GM12874 (cell line): ENCODE results near the gene MTERF4.

Experiments used
- TF ChIP-seq, protein P1 (sequence below): IDR thresholded peaks from 2 replicates; pipeline ENCODE4 v1.5.1; 2011; ENCODE audit warnings: low read depth, mild to moderate bottlenecking, control low read depth, low read length, moderate library complexity; ENCODE audit not compliant: insufficient read depth

The MTERF4 gene

DNA sequence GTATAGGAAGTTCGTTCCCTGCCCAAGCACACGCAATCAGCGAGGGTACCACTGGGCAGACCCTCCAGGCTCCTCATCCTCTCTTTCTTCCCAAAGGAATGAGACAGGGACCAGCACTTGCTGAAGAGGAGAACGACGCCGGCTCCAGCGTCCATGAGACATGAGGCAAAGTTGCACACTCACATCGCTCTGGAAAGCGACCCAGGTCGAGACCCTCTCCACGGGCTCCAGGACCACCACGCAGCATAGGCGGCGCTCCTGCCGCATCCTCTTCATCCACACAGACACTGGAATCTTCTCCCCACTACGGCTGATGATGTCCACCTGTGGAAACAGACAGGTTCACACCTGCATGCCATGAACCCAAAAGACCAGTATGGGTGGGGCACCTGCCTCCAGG is 36.4 kb upstream of the MTERF4 start:
- TF ChIP-seq, protein P1, sequence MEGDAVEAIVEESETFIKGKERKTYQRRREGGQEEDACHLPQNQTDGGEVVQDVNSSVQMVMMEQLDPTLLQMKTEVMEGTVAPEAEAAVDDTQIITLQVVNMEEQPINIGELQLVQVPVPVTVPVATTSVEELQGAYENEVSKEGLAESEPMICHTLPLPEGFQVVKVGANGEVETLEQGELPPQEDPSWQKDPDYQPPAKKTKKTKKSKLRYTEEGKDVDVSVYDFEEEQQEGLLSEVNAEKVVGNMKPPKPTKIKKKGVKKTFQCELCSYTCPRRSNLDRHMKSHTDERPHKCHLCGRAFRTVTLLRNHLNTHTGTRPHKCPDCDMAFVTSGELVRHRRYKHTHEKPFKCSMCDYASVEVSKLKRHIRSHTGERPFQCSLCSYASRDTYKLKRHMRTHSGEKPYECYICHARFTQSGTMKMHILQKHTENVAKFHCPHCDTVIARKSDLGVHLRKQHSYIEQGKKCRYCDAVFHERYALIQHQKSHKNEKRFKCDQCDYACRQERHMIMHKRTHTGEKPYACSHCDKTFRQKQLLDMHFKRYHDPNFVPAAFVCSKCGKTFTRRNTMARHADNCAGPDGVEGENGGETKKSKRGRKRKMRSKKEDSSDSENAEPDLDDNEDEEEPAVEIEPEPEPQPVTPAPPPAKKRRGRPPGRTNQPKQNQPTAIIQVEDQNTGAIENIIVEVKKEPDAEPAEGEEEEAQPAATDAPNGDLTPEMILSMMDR: no peak

- TF ChIP-seq, protein P1: no peak
Measured at GRCh38 chr2:241137276-241138190, 35.4 kb upstream of the MTERF4 start.

GRCh38 chr2:241136661-241137260 is 34.7 kb upstream of the MTERF4 start:
- TF ChIP-seq, protein P1: no peak

DNA sequence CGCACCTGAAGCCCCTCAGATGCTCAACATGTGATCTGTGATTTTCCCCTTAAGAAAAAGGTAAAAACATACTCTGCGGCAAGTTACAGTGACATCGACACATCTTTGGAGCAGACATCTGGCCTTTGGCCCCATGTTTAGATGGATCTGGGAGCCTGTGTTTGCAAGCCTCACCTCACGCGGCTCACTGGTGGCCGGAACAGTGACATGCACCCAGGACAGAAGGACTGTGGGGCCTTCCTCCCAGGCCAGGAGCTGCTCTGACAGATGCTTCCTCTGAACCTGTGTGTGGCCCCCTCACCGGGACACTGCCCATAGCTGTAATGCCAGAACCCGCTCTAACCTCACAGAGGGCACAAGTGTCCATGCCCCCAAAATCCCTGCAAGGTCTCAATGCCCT is 34.1 kb upstream of the MTERF4 start:
- TF ChIP-seq, protein P1: no peak

- TF ChIP-seq, protein P1: no peak
Measured at GRCh38 chr2:241135737-241136136, 33.6 kb upstream of the MTERF4 start.

DNA sequence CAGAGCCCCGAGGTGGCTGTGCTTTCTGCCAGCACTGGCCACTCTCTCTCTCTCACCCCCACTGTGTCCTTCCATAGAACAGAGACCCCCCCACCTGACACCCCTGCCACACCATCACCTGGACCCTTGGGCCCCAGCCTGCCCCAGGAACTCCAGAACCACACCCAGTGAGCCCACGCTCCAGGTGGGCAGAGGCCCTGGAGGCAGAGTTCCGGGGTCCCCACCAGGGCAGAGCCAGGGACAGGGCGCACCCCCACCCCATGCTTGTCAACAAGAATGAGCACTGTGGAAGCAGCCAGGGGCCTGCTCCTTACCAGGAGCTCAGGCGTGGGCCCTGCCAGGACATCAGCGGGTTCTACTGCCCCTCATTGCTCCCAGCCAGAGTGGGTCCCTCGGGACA is 32.6 kb upstream of the MTERF4 start:
- TF ChIP-seq, protein P1: no peak

- TF ChIP-seq, protein P1: no peak
Measured at GRCh38 chr2:241133436-241133820, 31.3 kb upstream of the MTERF4 start.
